HepG2 (cell line): ENCODE results near the gene AMBRA1. TPM values are rescaled to one million over a fixed set of nuclear protein-coding genes. Genes with fewer than 3 reads are reported as not detected.
A peak's percentile ranks its signal among the peaks of the same experiment; 100 is the strongest.

Experiments
- ARID5B ChIP-seq: IDR thresholded peaks from 2 replicates; pipeline ENCODE4 v1.4.0; 2020; ENCODE audit warnings: mild to moderate bottlenecking, missing genetic modification reagents
- CEBPB ChIP-seq: IDR thresholded peaks from 2 replicates; pipeline ENCODE4 v1.6.1; 2011; ENCODE audit warnings: low read depth, low read length, improper control_type of control experiment, borderline replicate concordance
- HDAC2 ChIP-seq: sonication (generic); formaldehyde crosslinking; IDR thresholded peaks from 2 replicates; pipeline ENCODE4 v1.4.0; 2020; ENCODE audit warnings: missing genetic modification reagents
- HIVEP1 ChIP-seq: sonication (generic); formaldehyde crosslinking; IDR thresholded peaks from 2 replicates; pipeline ENCODE4 v1.4.0; 2020; ENCODE audit warnings: mild to moderate bottlenecking, missing genetic modification reagents
- KDM3A ChIP-seq: IDR thresholded peaks from 2 replicates; pipeline ENCODE4 v1.6.1; 2018; ENCODE audit warnings: low read depth, missing compliant biosample characterization
- KLF11 ChIP-seq: IDR thresholded peaks from 2 replicates; pipeline ENCODE4 v1.6.1; 2016; ENCODE audit warnings: missing compliant biosample characterization
- MTF2 ChIP-seq: sonication (generic); formaldehyde crosslinking; IDR thresholded peaks from 2 replicates; pipeline ENCODE4 v1.5.0; 2020; ENCODE audit warnings: missing genetic modification reagents, borderline replicate concordance
- NCOA2 ChIP-seq: sonication (generic); formaldehyde crosslinking; IDR thresholded peaks from 2 replicates; pipeline ENCODE4 v1.8.0; 2022; ENCODE audit warnings: inconsistent platforms
- PTBP1 ChIP-seq: fragments of 200-400 bp; formaldehyde crosslinking; IDR thresholded peaks from 2 replicates; pipeline ENCODE4 v1.6.1; 2018; ENCODE audit warnings: low read length, low read depth; ENCODE audit not compliant: poor library complexity, severe bottlenecking
- SALL1 ChIP-seq: sonication (generic); formaldehyde crosslinking; IDR thresholded peaks from 2 replicates; pipeline ENCODE4 v1.8.0; 2022; ENCODE audit warnings: mild to moderate bottlenecking, missing genetic modification reagents
- SNAI1 ChIP-seq: sonication (generic); formaldehyde crosslinking; IDR thresholded peaks from 2 replicates; pipeline ENCODE4 v1.5.0; 2020; ENCODE audit warnings: mild to moderate bottlenecking, missing genetic modification reagents, borderline replicate concordance
- SOX6 ChIP-seq, 2 experiments: fragments of 450-650 bp in 1 of 2; sonication (generic) in 1 of 2; formaldehyde crosslinking in 1 of 2; IDR thresholded peaks; 2 replicates each; pipeline versions ENCODE4 v1.4.0 to v1.6.1; 2017 to 2020; ENCODE audit warnings: antibody characterized with exemption in 1 of 2, mild to moderate bottlenecking in 1 of 2, missing genetic modification reagents in 1 of 2
- TBX3 ChIP-seq: fragments of 450-650 bp; IDR thresholded peaks from 2 replicates; pipeline ENCODE4 v1.6.1; 2017; ENCODE audit warnings: antibody characterized with exemption, mild to moderate bottlenecking, inconsistent platforms, borderline replicate concordance
- TEAD3 ChIP-seq: optimal IDR thresholded peaks from 2 replicates; pipeline ENCODE3; 2016; ENCODE audit warnings: borderline replicate concordance
- ZBTB20 ChIP-seq: sonication (generic); formaldehyde crosslinking; IDR thresholded peaks from 2 replicates; pipeline ENCODE4 v1.8.1; 2023; ENCODE audit warnings: missing genetic modification reagents, low read depth, mild to moderate bottlenecking, borderline replicate concordance
- ZBTB43 ChIP-seq: sonication (generic); formaldehyde crosslinking; conservative IDR thresholded peaks from 2 replicates; pipeline ENCODE4 v1.4.0; 2020; ENCODE audit warnings: missing genetic modification reagents
- ZKSCAN8 ChIP-seq: IDR thresholded peaks from 2 replicates; pipeline ENCODE4 v1.6.1; 2016; ENCODE audit warnings: borderline replicate concordance, missing genetic modification reagents, missing compliant biosample characterization
- ZNF232 ChIP-seq: sonication (generic); formaldehyde crosslinking; IDR thresholded peaks from 2 replicates; pipeline ENCODE4 v1.4.0; 2020; ENCODE audit warnings: missing genetic modification reagents, borderline replicate concordance
- ZNF343 ChIP-seq: sonication (generic); formaldehyde crosslinking; IDR thresholded peaks from 2 replicates; pipeline ENCODE4 v1.4.0; 2020; ENCODE audit warnings: mild to moderate bottlenecking, missing genetic modification reagents
- ZNF576 ChIP-seq: sonication (generic); formaldehyde crosslinking; IDR thresholded peaks from 2 replicates; pipeline ENCODE4 v1.4.0; 2020; ENCODE audit warnings: mild to moderate bottlenecking, missing genetic modification reagents
- ZNF639 ChIP-seq: conservative IDR thresholded peaks from 2 replicates; pipeline ENCODE4 v1.6.1; 2018; ENCODE audit warnings: missing genetic modification reagents
- ZNF839 ChIP-seq: sonication (generic); formaldehyde crosslinking; IDR thresholded peaks from 2 replicates; pipeline ENCODE4 v1.4.0; 2020; ENCODE audit warnings: missing genetic modification reagents, mild to moderate bottlenecking, borderline replicate concordance
- polyA plus RNA-seq, 8 experiments: library from polyadenylated mRNA; depleted of rRNA in 3 of 8; stranded (reverse) in 7 of 8; unstranded in 1 of 8; fragments of >200 nt; fragmentation: Illumina TruSeq in 4 of 8; extraction: Trizol in 4 of 8; gene quantifications; 2 replicates each; pipeline versions ENCODE4 v1.2.1 to v1.2.3, GENCODE V29; 2011 to 2016; ENCODE audit warnings: low read depth in 4 of 8, missing spikeins in 1 of 8, mixed read lengths in 1 of 8; ENCODE audit not compliant: insufficient read depth in 1 of 8
- total RNA-seq, 5 experiments: library from RNA; depleted of rRNA; stranded (reverse); fragments of >200 nt; fragmentation: Illumina TruSeq; extraction: Trizol; gene quantifications; 2 replicates each; pipeline ENCODE4 v1.2.3, GENCODE V29; 2016; ENCODE audit warnings: low read depth in 1 of 5
- TF ChIP-seq, protein P1 (sequence below): sonication (generic); formaldehyde crosslinking; IDR thresholded peaks from 2 replicates; pipeline ENCODE4 v1.4.0; 2020; ENCODE audit warnings: missing genetic modification reagents, mild to moderate bottlenecking, borderline replicate concordance

The AMBRA1 gene
- total and polyA plus RNA-seq, 2 of the 13 experiments (the other 11 are each of a cell fraction or from before 2014, with no cell fraction given) = 15.7 to 26.0 TPM

DNA sequence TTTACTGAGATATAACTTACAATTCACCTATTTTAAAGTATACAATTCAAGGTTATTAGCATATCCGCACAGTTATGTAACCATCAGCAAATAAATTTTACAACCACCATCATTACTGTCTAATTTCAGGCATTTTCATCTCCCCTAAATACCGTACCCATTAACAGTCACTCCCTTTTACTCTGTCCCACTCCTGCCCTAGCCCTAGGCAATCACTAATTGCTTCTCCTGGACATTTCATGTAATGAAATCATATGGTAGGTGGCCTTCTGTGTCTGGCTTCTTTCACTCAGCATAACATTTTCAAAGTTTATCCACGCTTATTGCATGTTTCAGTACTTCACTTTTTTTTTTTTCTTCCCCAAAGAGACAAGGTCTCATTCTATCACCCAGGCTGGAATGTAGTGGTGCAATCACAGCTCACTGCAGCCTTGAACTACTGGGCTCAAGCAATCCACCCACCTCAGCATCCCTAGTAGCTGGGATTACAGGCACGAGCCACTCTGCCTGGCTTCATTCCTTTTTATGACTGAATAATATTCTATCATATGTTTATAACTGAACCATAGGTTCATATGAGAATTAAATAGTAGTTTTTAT lies 140.8 kb downstream of the AMBRA1 start (continued):
- TF ChIP-seq SNAI1 = no peak
- TF ChIP-seq ZNF343 (CRISPR knock-in tag) = no peak
- TF ChIP-seq TBX3 = no peak
- TF ChIP-seq MTF2 (CRISPR knock-in tag) = no peak
- no peak for TF ChIP-seq ZKSCAN8 (CRISPR knock-in tag)
- peak; percentile 19; the same call in 1 of the 2 replicates for TF ChIP-seq HDAC2 (CRISPR knock-in tag)
- TF ChIP-seq ZNF839 = no peak
- peak; percentile 31; the same call in 1 of the 2 replicates for TF ChIP-seq ARID5B (CRISPR knock-in tag)
- TF ChIP-seq ZNF576 (CRISPR knock-in tag) = no peak
- TF ChIP-seq ZNF639 (CRISPR knock-in tag) = no peak
- no peak for TF ChIP-seq KDM3A (CRISPR knock-in tag)
- no peak for TF ChIP-seq HIVEP1 (CRISPR knock-in tag)
- TF ChIP-seq CEBPB = peak; percentile 82
- no peak for TF ChIP-seq PTBP1
- no peak for TF ChIP-seq ZBTB20
- no peak for TF ChIP-seq ZNF232 (CRISPR knock-in tag)
- TF ChIP-seq KLF11 (CRISPR knock-in tag) = no peak
- peak; percentile 96 for TF ChIP-seq TEAD3 (CRISPR knock-in tag)
- TF ChIP-seq ZBTB43 (CRISPR knock-in tag) = no peak
- TF ChIP-seq SALL1 (CRISPR knock-in tag) = 0 out of 2 replicates have a peak, but pooled peaks have one; percentile 17
- TF ChIP-seq, protein P1, sequence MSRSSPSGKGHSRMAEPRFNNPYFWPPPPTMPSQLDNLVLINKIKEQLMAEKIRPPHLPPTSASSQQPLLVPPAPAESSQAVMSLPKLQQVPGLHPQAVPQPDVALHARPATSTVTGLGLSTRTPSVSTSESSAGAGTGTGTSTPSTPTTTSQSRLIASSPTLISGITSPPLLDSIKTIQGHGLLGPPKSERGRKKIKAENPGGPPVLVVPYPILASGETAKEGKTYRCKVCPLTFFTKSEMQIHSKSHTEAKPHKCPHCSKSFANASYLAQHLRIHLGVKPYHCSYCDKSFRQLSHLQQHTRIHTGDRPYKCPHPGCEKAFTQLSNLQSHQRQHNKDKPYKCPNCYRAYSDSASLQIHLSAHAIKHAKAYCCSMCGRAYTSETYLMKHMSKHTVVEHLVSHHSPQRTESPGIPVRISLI (CRISPR knock-in tag) = peak; percentile 89
- no peak for TF ChIP-seq SOX6 (IDR thresholded peaks at IDR 0.05)
- peak; percentile 27; the same call in 1 of the 2 replicates for TF ChIP-seq SOX6 (CRISPR knock-in tag; IDR thresholded peaks at IDR 0.05)
- TF ChIP-seq NCOA2 = peak; percentile 43; the same call in 1 of the 2 replicates
